GM19372 (cell line): Measurements from ENCODE around the gene KLF18.
"Not testable (repeated sequence)": the region's sequence is repeated elsewhere in the genome, so short reads cannot be mapped to it uniquely, and the experiment has no call there.

Experiments
- ATAC-seq: cut with Tn5 transposase; IDR thresholded peaks from one replicate; pipeline ENCODE4 v1.9.1; 2021; ENCODE audit warnings: mild to moderate bottlenecking, low read depth, moderate library complexity; ENCODE audit not compliant: unreplicated experiment

Gene KLF18

GRCh38 chr1:44141531-44141930 lies at the start of gene KLF18:
KLF18 (minus strand) TSS chr1:44141631; CDS start chr1:44141631, 0 bp downstream.
- ATAC-seq = no peak

- ATAC-seq = no peak
Observed at GRCh38 chr1:44174630-44175029, 33.2 kb upstream of the KLF18 start.

- no peak for ATAC-seq
Observed at GRCh38 chr1:44170281-44170823, 28.9 kb upstream of the KLF18 start.

- ATAC-seq = no peak
Observed at GRCh38 chr1:44168520-44169098, 27.2 kb upstream of the KLF18 start.

- ATAC-seq = no peak
Observed at GRCh38 chr1:44161546-44161945, 20.1 kb upstream of the KLF18 start.

- no peak for ATAC-seq
Observed at GRCh38 chr1:44158871-44159270, 17.4 kb upstream of the KLF18 start.

- no peak for ATAC-seq
Observed at GRCh38 chr1:44157903-44158302, 16.5 kb upstream of the KLF18 start.

- ATAC-seq = no peak
Observed at GRCh38 chr1:44154049-44154448, 12.6 kb upstream of the KLF18 start.

- ATAC-seq = no peak
Observed at GRCh38 chr1:44152692-44153091, 11.3 kb upstream of the KLF18 start.

GRCh38 chr1:44151808-44152207 lies 10.4 kb upstream of the KLF18 start:
- no peak for ATAC-seq

GRCh38 chr1:44151332-44151731 lies 9.9 kb upstream of the KLF18 start:
- ATAC-seq = no peak

- no peak for ATAC-seq
Observed at GRCh38 chr1:44147582-44147981, 6.2 kb upstream of the KLF18 start.

- no peak for ATAC-seq
Observed at GRCh38 chr1:44146536-44147361, 5.3 kb upstream of the KLF18 start.

GRCh38 chr1:44144962-44145756 lies 3.7 kb upstream of the KLF18 start:
- no peak for ATAC-seq

GRCh38 chr1:44139565-44139964 lies 1.9 kb downstream of the KLF18 start:
- not testable (repeated sequence) for ATAC-seq

- no peak for ATAC-seq
Observed at GRCh38 chr1:44138239-44138638, 3.2 kb downstream of the KLF18 start.

GRCh38 chr1:44135886-44136285 lies 5.5 kb downstream of the KLF18 start:
- no peak for ATAC-seq

GRCh38 chr1:44134071-44134920 lies 7.1 kb downstream of the KLF18 start:
- ATAC-seq = no peak

- no peak for ATAC-seq
Observed at GRCh38 chr1:44131411-44131810, 10.0 kb downstream of the KLF18 start.
